ENCODE results near the gene ZKSCAN8.
"Not testable (repeated sequence)": the region's sequence is repeated elsewhere in the genome, so short reads cannot be mapped to it uniquely, and the experiment has no call there.

ZKSCAN8 gene
- long read RNA-seq, full-length matches to known transcripts, result 3 of 12 reads
- long read RNA-seq, partial matches to known transcripts, result 1 of 12 reads
- long read RNA-seq, other reads (novel, unspliced or antisense), result 8 of 12 reads

GRCh38 chr6:28141500-28142329, at the start of gene ZKSCAN8:
Gene ZKSCAN8, plus strand, starts transcription at chr6:28141883. Its CDS starts 6,525 bp downstream, at chr6:28148408.
- peak within 1 kb of the TSS; percentile 96 for H3K4me3 ChIP-seq (replicated peaks; ENCODE audit: insufficient read depth, low read length)
- H3K27ac ChIP-seq (replicated peaks), result peak within 1 kb of the TSS; percentile 62
- no peaks in the 10 kb centered on the region for H3K27me3 ChIP-seq (ENCODE audit: insufficient read depth, poor library complexity, severe bottlenecking)
- TF ChIP-seq GABPA (IDR thresholded peaks at IDR 0.05; ENCODE audit: low read depth), result peak; percentile 91
- TF ChIP-seq SPI1 (IDR thresholded peaks at IDR 0.05; ENCODE audit: borderline replicate concordance, low read depth), result no peak
- no peak for TF ChIP-seq CTCF (IDR thresholded peaks at IDR 0.05; ENCODE audit: insufficient read depth, low read length)
- TF ChIP-seq POLR2AphosphoS5 (IDR thresholded peaks at IDR 0.05; ENCODE audit: low read depth), result peak; percentile 80
- TF ChIP-seq REST (IDR thresholded peaks at IDR 0.05; ENCODE audit: insufficient replicate concordance, low read depth), result peak; percentile 47
- peak; percentile 91 to 92 for DNase-seq (ENCODE audit: low read depth in 1 of 2, low spot score in 1 of 2)

- H3K27me3 ChIP-seq (ENCODE audit: insufficient read depth, poor library complexity, severe bottlenecking); H3K4me3 ChIP-seq (replicated peaks; ENCODE audit: insufficient read depth, low read length); DNase-seq (ENCODE audit: low read depth in 1 of 2, low spot score in 1 of 2); H3K27ac ChIP-seq (replicated peaks): not testable (repeated sequence)
Measured at GRCh38 chr6:28102222-28102621, 39.5 kb upstream of the ZKSCAN8 start.

GRCh38 chr6:28102699-28103098, 39.0 kb upstream of the ZKSCAN8 start:
- DNase-seq (ENCODE audit: low read depth in 1 of 2, low spot score in 1 of 2); H3K4me3 ChIP-seq (replicated peaks; ENCODE audit: insufficient read depth, low read length); H3K27ac ChIP-seq (replicated peaks); H3K27me3 ChIP-seq (ENCODE audit: insufficient read depth, poor library complexity, severe bottlenecking): not testable (repeated sequence)

GRCh38 chr6:28104392-28105244, 37.1 kb upstream of the ZKSCAN8 start:
- Histone ChIP-seq H3K27ac (replicated peaks) (peak overlapping the region; percentile 95), H3K27me3 (ENCODE audit: insufficient read depth, poor library complexity, severe bottlenecking) (no peaks in the 10 kb centered on the region), H3K4me3 (replicated peaks; ENCODE audit: insufficient read depth, low read length) (peak overlapping the region; percentile 69)
- peak; percentile 55; the same call in 1 of the 2 replicates for TF ChIP-seq SPI1 (IDR thresholded peaks at IDR 0.05; ENCODE audit: borderline replicate concordance, low read depth)
- TF ChIP-seq POLR2AphosphoS5 (IDR thresholded peaks at IDR 0.05; ENCODE audit: low read depth), result peak; percentile 89
- peak; percentile 93 for TF ChIP-seq GABPA (IDR thresholded peaks at IDR 0.05; ENCODE audit: low read depth)
- TF ChIP-seq REST (IDR thresholded peaks at IDR 0.05; ENCODE audit: insufficient replicate concordance, low read depth), result peak; percentile 76
- peak; percentile 30 for TF ChIP-seq CTCF (IDR thresholded peaks at IDR 0.05; ENCODE audit: insufficient read depth, low read length)
- peak; percentile 69 to 89 for DNase-seq (ENCODE audit: low read depth in 1 of 2, low spot score in 1 of 2)
